Measurements from ENCODE around the gene SLC6A11.

Gene SLC6A11

DNA sequence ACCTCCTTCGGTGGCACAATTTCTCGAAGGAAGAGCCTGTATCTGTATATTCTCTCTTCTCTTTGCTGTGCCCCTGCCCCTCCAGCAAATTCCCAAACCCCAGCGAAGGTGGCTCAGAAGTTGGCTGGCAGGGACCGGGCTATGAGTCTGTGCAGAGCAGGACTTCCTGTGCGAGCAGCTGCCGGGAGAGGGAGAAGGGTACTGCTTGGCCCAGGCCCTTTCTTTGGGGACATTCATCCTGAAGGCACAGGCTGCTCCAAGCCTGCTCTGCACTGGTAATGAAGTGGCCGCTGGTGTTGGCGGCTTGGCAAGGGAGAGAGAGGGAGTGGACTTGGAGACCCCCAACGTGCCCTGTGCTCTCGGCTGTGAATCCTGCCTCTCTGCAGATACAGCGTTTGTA is 1.5 kb downstream of the SLC6A11 start:
- H3K36me3 ChIP-seq = no peaks in the 10 kb centered on the region; the same call in 1 of the 2 replicates
- no peaks in the 10 kb centered on the region for H3K9me3 ChIP-seq (ENCODE audit: severe bottlenecking)
- no peak overlapping the region for H3K4me3 ChIP-seq (ENCODE audit: low read depth, low read length)
- TF ChIP-seq, protein P1, sequence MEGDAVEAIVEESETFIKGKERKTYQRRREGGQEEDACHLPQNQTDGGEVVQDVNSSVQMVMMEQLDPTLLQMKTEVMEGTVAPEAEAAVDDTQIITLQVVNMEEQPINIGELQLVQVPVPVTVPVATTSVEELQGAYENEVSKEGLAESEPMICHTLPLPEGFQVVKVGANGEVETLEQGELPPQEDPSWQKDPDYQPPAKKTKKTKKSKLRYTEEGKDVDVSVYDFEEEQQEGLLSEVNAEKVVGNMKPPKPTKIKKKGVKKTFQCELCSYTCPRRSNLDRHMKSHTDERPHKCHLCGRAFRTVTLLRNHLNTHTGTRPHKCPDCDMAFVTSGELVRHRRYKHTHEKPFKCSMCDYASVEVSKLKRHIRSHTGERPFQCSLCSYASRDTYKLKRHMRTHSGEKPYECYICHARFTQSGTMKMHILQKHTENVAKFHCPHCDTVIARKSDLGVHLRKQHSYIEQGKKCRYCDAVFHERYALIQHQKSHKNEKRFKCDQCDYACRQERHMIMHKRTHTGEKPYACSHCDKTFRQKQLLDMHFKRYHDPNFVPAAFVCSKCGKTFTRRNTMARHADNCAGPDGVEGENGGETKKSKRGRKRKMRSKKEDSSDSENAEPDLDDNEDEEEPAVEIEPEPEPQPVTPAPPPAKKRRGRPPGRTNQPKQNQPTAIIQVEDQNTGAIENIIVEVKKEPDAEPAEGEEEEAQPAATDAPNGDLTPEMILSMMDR (IDR thresholded peaks at IDR 0.05; ENCODE audit: low read depth, low read length) = no peak
- no peaks in the 10 kb centered on the region for H3K27me3 ChIP-seq (ENCODE audit: insufficient read depth, low read depth, severe bottlenecking)
- no peak for DNase-seq
- H3K27ac ChIP-seq = no peak overlapping the region

DNA sequence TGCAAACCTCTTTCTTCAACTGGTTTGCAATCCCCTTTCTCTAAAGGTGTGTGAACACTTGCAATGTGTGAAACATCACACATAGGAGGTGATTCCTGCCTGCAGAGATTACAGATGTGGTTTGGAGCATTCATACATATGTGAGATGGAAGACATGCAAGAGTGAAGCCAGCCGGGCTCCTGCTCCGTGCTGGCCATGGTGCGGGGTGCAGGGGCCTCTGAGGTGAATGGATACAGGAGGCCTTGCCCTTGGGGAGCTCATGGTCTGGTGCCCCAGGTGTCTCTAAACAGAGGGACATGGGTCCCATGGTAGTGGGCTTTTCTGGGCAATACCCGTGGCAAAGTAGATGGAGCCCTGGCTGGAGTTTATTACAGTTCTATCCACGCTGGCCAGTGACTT is 6.0 kb downstream of the SLC6A11 start:
- no peak for DNase-seq
- no peaks in the 10 kb centered on the region for H3K9me3 ChIP-seq (ENCODE audit: severe bottlenecking)
- TF ChIP-seq, protein P1 (IDR thresholded peaks at IDR 0.05; ENCODE audit: low read depth, low read length) = no peak
- H3K27me3 ChIP-seq (ENCODE audit: insufficient read depth, low read depth, severe bottlenecking) = no peaks in the 10 kb centered on the region
- no peak overlapping the region for H3K27ac ChIP-seq
- no peak overlapping the region for H3K4me3 ChIP-seq (ENCODE audit: low read depth, low read length)
- no peaks in the 10 kb centered on the region; the same call in 1 of the 2 replicates for H3K36me3 ChIP-seq

DNA sequence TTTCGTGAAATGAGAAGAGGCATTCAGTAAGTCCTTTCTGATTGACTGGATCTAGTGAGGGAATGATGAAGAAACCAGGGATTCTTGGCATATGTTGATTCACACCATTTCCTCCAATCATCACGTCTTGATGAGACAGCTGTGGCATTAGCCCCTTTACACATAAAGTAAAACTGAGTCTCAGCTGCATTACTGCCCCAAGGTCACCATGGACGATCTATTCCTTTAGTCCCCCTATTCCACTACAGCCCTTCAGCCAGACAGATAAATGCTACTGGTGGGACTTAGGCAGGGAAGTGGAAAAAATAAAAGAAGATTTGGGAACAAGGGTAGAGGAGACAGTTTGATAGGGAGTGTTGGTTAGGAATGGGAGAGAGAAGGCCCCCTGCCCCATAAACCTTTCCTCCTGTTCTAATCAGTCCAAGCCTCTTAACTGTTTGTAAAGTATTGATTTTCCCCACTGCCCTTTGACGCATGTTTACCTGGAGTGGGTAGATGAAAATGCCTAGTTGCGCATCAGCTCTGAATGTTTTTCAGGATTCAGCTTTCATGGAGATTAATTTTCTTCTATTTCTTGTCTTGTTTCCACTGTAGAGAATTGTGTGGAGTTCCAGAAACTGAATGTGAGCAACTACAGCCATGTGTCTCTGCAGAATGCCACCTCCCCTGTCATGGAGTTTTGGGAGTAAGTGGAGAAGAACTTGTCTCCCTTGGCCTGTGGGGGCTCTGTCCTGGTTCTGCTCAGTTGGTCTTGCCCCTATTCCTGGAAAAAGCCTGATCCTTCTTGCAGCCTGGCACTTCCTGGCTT is 6.9 kb downstream of the SLC6A11 start:
- DNase-seq = no peak

DNA sequence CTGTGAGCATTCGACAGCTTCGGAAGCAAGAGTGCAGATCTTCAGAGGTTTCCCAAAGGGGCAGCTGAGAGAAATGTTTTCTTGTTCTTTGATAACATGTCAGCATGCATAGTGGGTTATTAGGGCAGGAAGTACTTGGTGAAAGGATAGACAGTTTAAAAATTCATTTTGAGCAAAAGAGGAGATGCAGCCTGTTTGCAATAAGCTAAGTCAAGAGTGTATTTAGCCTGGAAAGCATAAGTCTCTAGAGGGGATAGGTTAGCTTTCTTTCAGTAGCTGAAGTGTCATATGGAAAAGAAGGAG is 7.4 kb downstream of the SLC6A11 start:
- Histone ChIP-seq H3K4me3 (ENCODE audit: low read depth, low read length) (no peak overlapping the region), H3K27ac (no peak overlapping the region), H3K36me3 (no peaks in the 10 kb centered on the region; the same call in 1 of the 2 replicates), H3K9me3 (ENCODE audit: severe bottlenecking) (no peaks in the 10 kb centered on the region), H3K27me3 (ENCODE audit: insufficient read depth, low read depth, severe bottlenecking) (no peaks in the 10 kb centered on the region)
- TF ChIP-seq, protein P1 (IDR thresholded peaks at IDR 0.05; ENCODE audit: low read depth, low read length) = no peak
- DNase-seq = no peak

More for the DNA sequence above, 6.9 kb downstream of the SLC6A11 start:
- TF ChIP-seq, protein P1 (IDR thresholded peaks at IDR 0.05; ENCODE audit: low read depth, low read length) = no peak
- Histone ChIP-seq H3K27ac (no peak overlapping the region), H3K36me3 (no peaks in the 10 kb centered on the region; the same call in 1 of the 2 replicates), H3K4me3 (ENCODE audit: low read depth, low read length) (no peak overlapping the region), H3K27me3 (ENCODE audit: insufficient read depth, low read depth, severe bottlenecking) (no peaks in the 10 kb centered on the region), H3K9me3 (ENCODE audit: severe bottlenecking) (no peaks in the 10 kb centered on the region)

GRCh38 chr3:10824468-10824867 is 8.4 kb downstream of the SLC6A11 start:
- TF ChIP-seq, protein P1 (IDR thresholded peaks at IDR 0.05; ENCODE audit: low read depth, low read length) = no peak
- Histone ChIP-seq H3K27me3 (ENCODE audit: insufficient read depth, low read depth, severe bottlenecking) (no peaks in the 10 kb centered on the region), H3K27ac (no peak overlapping the region), H3K9me3 (ENCODE audit: severe bottlenecking) (no peaks in the 10 kb centered on the region), H3K36me3 (no peaks in the 10 kb centered on the region; the same call in 1 of the 2 replicates), H3K4me3 (ENCODE audit: low read depth, low read length) (no peak overlapping the region)
- DNase-seq = no peak
